Measurements from ENCODE around the gene QKI. TPM values are rescaled to one million over a fixed set of nuclear protein-coding genes. Genes with fewer than 3 reads are reported as not detected.

QKI gene
- polyA plus RNA-seq, 1 donor from 2014 or later = 9.3 TPM

- Mint-ChIP-seq H3K36me3 (peaks cover 6% of the 10 kb centered on the region), H3K27me3 (no peaks in the 10 kb centered on the region), H3K9me3 (no peaks in the 10 kb centered on the region), H3K27ac (no peak overlapping the region), H3K4me1 (peaks cover 25 to 46% (median 45%) of the 10 kb centered on the region in 3 donors), H3K4me3 (no peak overlapping the region)
These were observed 75.1 kb downstream of the QKI start for GRCh38 chr6:163489584-163489983.

- H3K27me3 Mint-ChIP-seq = no peaks in the 10 kb centered on the region
- H3K4me1 Mint-ChIP-seq = peaks cover 23 to 43% (median 43%) of the 10 kb centered on the region in 3 donors
- H3K27ac Mint-ChIP-seq = peak overlapping the region in 1 of 3 donors; percentile 43
- no peak overlapping the region for H3K4me3 Mint-ChIP-seq
- H3K9me3 Mint-ChIP-seq = no peaks in the 10 kb centered on the region
- peaks cover 6% of the 10 kb centered on the region for H3K36me3 Mint-ChIP-seq
These were observed 76.5 kb downstream of the QKI start for GRCh38 chr6:163490826-163491577.

GRCh38 chr6:163491737-163492300 lies 77.3 kb downstream of the QKI start:
- H3K27me3 Mint-ChIP-seq = no peaks in the 10 kb centered on the region
- H3K27ac Mint-ChIP-seq = no peak overlapping the region
- no peak overlapping the region for H3K4me3 Mint-ChIP-seq
- H3K9me3 Mint-ChIP-seq = no peaks in the 10 kb centered on the region
- H3K36me3 Mint-ChIP-seq = peaks cover 6% of the 10 kb centered on the region
- peaks cover 26 to 46% (median 45%) of the 10 kb centered on the region in 3 donors for H3K4me1 Mint-ChIP-seq

- Mint-ChIP-seq H3K27ac (no peak overlapping the region), H3K27me3 (no peaks in the 10 kb centered on the region), H3K36me3 (peaks cover 6% of the 10 kb centered on the region), H3K9me3 (no peaks in the 10 kb centered on the region), H3K4me3 (no peak overlapping the region), H3K4me1 (peaks cover 20 to 30% (median 29%) of the 10 kb centered on the region in 3 donors)
These were observed 79.8 kb downstream of the QKI start for GRCh38 chr6:163494279-163494727.

GRCh38 chr6:163496205-163496604 lies 81.7 kb downstream of the QKI start:
- H3K9me3 Mint-ChIP-seq = no peaks in the 10 kb centered on the region
- peaks cover 6% of the 10 kb centered on the region for H3K36me3 Mint-ChIP-seq
- H3K27me3 Mint-ChIP-seq = no peaks in the 10 kb centered on the region
- no peak overlapping the region for H3K4me3 Mint-ChIP-seq
- peaks cover 18 to 23% (median 19%) of the 10 kb centered on the region in 3 donors for H3K4me1 Mint-ChIP-seq
- H3K27ac Mint-ChIP-seq = no peak overlapping the region

- H3K27ac Mint-ChIP-seq = no peak overlapping the region
- H3K9me3 Mint-ChIP-seq = peaks cover 2 to 10% (median 6%) of the 10 kb centered on the region in 3 donors
- no peaks in the 10 kb centered on the region for H3K27me3 Mint-ChIP-seq
- H3K4me3 Mint-ChIP-seq = peak overlapping the region in 1 of 4 donors; percentile 7
- H3K36me3 Mint-ChIP-seq = peaks cover 16% of the 10 kb centered on the region
- H3K4me1 Mint-ChIP-seq = peaks cover 18 to 31% (median 23%) of the 10 kb centered on the region in 3 donors
These were observed 85.6 kb downstream of the QKI start for GRCh38 chr6:163500105-163500504.

GRCh38 chr6:163501026-163501425 lies 86.5 kb downstream of the QKI start:
- H3K27me3 Mint-ChIP-seq = no peaks in the 10 kb centered on the region
- H3K27ac Mint-ChIP-seq = no peak overlapping the region
- H3K4me3 Mint-ChIP-seq = no peak overlapping the region

GRCh38 chr6:163501439-163501838 lies 86.9 kb downstream of the QKI start:
- Mint-ChIP-seq H3K27ac (no peak overlapping the region), H3K36me3 (peaks cover 19% of the 10 kb centered on the region), H3K4me1 (peaks cover 13 to 26% (median 17%) of the 10 kb centered on the region in 3 donors), H3K27me3 (no peaks in the 10 kb centered on the region), H3K9me3 (peaks cover 3 to 19% (median 6%) of the 10 kb centered on the region in 3 donors), H3K4me3 (no peak overlapping the region)

More at GRCh38 chr6:163501026-163501425, 86.5 kb downstream of the QKI start:
- Mint-ChIP-seq H3K9me3 (peaks cover 2 to 17% (median 6%) of the 10 kb centered on the region in 3 donors), H3K36me3 (peaks cover 19% of the 10 kb centered on the region), H3K4me1 (peaks cover 17 to 31% (median 20%) of the 10 kb centered on the region in 3 donors)

- peaks cover 22% of the 10 kb centered on the region for H3K36me3 Mint-ChIP-seq
- no peaks in the 10 kb centered on the region for H3K27me3 Mint-ChIP-seq
- peak overlapping the region in 1 of 4 donors; percentile 13 for H3K4me3 Mint-ChIP-seq
- no peak overlapping the region for H3K27ac Mint-ChIP-seq
- peaks cover 10 to 18% (median 11%) of the 10 kb centered on the region in 3 donors for H3K4me1 Mint-ChIP-seq
- peaks cover 9 to 27% (median 9%) of the 10 kb centered on the region in 3 donors for H3K9me3 Mint-ChIP-seq
These were observed 90.6 kb downstream of the QKI start for GRCh38 chr6:163504984-163505640.

- no peaks in the 10 kb centered on the region for H3K27me3 Mint-ChIP-seq
- H3K9me3 Mint-ChIP-seq = peaks cover 9 to 27% (median 9%) of the 10 kb centered on the region in 3 donors
- H3K27ac Mint-ChIP-seq = peak overlapping the region in 1 of 3 donors; percentile 88
- H3K36me3 Mint-ChIP-seq = peaks cover 15% of the 10 kb centered on the region
- H3K4me1 Mint-ChIP-seq = peaks cover 4 to 10% (median 10%) of the 10 kb centered on the region in 3 donors
- peak overlapping the region in 1 of 4 donors; percentile 32 for H3K4me3 Mint-ChIP-seq
These were observed 93.4 kb downstream of the QKI start for GRCh38 chr6:163507965-163508364.

GRCh38 chr6:163513003-163513402 lies 98.5 kb downstream of the QKI start:
- Mint-ChIP-seq H3K4me3 (no peak overlapping the region), H3K27me3 (no peaks in the 10 kb centered on the region), H3K36me3 (peaks cover 9% of the 10 kb centered on the region), H3K9me3 (peaks cover 0 to 2% (median 2%) of the 10 kb centered on the region in 3 donors), H3K4me1 (peaks cover 3 to 18% (median 4%) of the 10 kb centered on the region in 3 donors), H3K27ac (no peak overlapping the region)

- Mint-ChIP-seq H3K4me1 (peaks cover 8 to 21% (median 8%) of the 10 kb centered on the region in 3 donors), H3K36me3 (peaks cover 7% of the 10 kb centered on the region), H3K4me3 (no peak overlapping the region), H3K27ac (no peak overlapping the region), H3K27me3 (no peaks in the 10 kb centered on the region), H3K9me3 (no peaks in the 10 kb centered on the region)
These were observed 99.2 kb downstream of the QKI start for GRCh38 chr6:163513570-163514166.

- Mint-ChIP-seq H3K27ac (no peak overlapping the region), H3K27me3 (no peaks in the 10 kb centered on the region), H3K4me1 (peaks cover 16 to 45% (median 20%) of the 10 kb centered on the region in 3 donors), H3K4me3 (no peak overlapping the region), H3K9me3 (no peaks in the 10 kb centered on the region), H3K36me3 (peaks cover 9% of the 10 kb centered on the region)
These were observed 102.4 kb downstream of the QKI start for GRCh38 chr6:163516908-163517307.

GRCh38 chr6:163520956-163521355 lies 106.4 kb downstream of the QKI start:
- no peaks in the 10 kb centered on the region for H3K27me3 Mint-ChIP-seq
- no peak overlapping the region for H3K27ac Mint-ChIP-seq
- H3K9me3 Mint-ChIP-seq = no peaks in the 10 kb centered on the region
- peaks cover 31 to 57% (median 34%) of the 10 kb centered on the region in 3 donors for H3K4me1 Mint-ChIP-seq
- H3K36me3 Mint-ChIP-seq = peaks cover 10% of the 10 kb centered on the region
- H3K4me3 Mint-ChIP-seq = no peak overlapping the region

- peaks cover 32 to 58% (median 34%) of the 10 kb centered on the region in 3 donors for H3K4me1 Mint-ChIP-seq
- peak overlapping the region in 1 of 3 donors; percentile 67 for H3K27ac Mint-ChIP-seq
- H3K27me3 Mint-ChIP-seq = no peaks in the 10 kb centered on the region
- H3K4me3 Mint-ChIP-seq = no peak overlapping the region
- H3K36me3 Mint-ChIP-seq = peaks cover 10% of the 10 kb centered on the region
- no peaks in the 10 kb centered on the region for H3K9me3 Mint-ChIP-seq
These were observed 107.5 kb downstream of the QKI start for GRCh38 chr6:163522033-163522432.

Measured in IgD-negative memory B cell (primary cell).